Measurements from ENCODE around the gene ZNF740.

- TF ChIP-seq EZH2 (IDR thresholded peaks at IDR 0.05) (no peak), CTCF (IDR thresholded peaks at IDR 0.05) (no peak)
Observed at GRCh38 chr12:53166837-53167236, 13.7 kb upstream of the ZNF740 start.
